Measurements from ENCODE around the gene MAP1LC3B. TPM values are rescaled to one million over a fixed set of nuclear protein-coding genes. Genes with fewer than 3 reads are reported as not detected.

The MAP1LC3B gene
- 41.1 and 41.2 TPM in 2 replicates for total RNA-seq
- polyA plus RNA-seq (2012), result 155 TPM

DNA sequence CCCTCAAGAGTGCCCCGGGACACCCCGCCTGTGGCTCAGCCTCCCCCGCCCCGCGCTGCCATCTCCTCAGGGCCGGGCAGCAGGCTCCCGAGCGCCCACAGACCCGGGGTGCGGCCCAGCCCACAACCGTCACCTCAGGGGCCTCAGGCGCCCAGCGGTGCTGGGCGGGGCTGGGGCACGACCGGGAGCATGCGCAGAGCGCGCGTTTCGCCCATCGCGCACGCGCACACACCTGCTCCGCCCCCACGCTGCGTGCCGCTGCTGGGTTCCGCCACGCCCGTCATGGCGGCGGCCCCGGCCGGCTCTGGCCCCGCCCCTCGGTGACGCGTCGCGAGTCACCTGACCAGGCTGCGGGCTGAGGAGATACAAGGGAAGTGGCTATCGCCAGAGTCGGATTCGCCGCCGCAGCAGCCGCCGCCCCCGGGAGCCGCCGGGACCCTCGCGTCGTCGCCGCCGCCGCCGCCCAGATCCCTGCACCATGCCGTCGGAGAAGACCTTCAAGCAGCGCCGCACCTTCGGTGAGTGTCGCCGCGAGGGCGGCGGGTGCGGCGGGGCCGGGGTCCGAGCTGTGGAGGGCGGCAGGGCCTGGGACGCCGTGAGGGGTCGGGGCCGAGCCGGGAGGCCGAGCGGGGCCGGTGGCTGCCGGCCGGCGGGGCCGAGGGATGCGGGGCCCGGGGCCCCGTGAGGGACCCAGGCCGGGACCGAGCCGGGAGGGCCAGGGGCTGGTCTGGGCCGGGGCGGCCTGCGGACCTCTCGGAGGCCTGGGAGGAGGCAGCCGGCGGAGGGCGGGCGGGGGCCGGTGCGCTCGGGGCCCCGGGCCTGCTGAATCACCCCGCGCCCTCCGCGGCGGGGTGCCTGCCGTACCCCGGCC is at the start of gene MAP1LC3B:
TSS of gene MAP1LC3B (plus strand) at position 387 of the 871 bp plus-strand sequence. CDS start at position 479, 92 bp downstream.
- peak; percentile 95 for DNase-seq (ENCODE audit: low read depth)

DNA sequence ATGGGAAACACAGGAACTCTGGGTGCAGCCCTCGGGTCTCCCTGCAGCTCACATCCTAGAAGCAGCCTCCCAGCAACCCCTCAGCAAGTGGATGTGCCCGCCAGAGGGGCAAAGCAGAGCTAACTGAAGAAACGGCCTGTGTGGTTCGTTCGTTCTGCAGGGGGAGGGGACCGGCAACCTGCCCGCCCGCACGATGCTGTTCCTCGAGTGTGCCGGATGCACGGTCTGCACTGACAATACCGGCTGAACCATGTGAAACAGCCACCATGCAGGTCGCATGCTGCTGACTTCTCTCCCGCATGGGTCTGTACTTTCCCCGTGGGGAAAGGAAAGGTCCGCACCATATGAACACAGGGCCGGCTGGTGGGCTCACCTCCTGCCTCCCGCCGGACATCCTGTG is 49.6 kb upstream of the MAP1LC3B start:
- DNase-seq (ENCODE audit: low read depth), result no peak

DNA sequence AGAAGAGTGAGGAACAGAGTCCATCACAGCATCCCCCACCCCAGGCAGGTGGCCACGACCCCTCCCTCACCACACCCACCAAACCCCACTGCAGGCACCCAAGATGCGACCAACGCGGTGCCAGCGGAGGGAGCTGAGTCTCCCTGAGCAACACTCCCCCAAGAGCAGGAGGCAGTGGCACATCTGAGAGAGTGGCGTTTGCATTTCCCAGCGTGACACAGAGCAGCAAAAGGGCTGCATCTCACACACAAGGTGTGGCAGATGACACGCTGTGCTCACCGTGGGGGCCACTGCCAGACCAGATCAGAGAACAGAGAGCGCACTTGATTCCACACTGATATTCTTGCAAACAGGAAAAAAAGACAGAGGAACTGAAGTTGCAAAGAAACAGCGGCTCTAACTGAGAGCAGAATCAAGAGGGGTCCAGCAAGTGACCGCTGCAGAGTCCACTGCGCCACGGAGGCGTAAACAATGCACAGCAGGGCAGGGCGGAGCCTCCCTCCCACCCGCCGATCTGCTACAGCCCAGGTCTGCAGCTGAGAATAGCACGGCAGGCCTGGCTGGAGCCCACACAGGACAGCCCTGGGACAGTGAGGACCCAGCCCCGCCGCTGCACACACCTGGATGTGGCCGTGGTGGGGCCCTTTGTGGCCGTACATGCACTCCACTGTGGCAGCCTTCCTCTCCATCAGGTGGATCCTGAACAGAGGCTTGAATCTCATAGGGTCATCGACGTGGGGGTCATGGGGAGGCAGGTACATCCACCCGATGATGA is 49.0 kb upstream of the MAP1LC3B start:
- DNase-seq (ENCODE audit: low read depth), result no peak

DNA sequence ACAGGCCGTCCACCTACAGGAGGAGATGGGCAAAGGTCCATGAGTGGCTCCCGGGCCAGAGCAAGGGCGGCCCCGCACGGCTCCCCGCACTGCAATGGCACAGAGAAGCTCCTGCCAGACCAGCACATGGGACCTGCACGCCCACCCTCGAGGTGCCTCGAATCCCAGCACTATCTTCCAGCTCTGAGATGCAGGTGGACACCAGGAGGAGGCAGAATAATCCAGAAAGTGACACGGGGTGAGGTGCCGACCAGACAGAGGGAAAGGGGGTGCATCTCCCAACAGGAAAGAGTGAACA is 48.4 kb upstream of the MAP1LC3B start:
- no peak for DNase-seq (ENCODE audit: low read depth)

DNA sequence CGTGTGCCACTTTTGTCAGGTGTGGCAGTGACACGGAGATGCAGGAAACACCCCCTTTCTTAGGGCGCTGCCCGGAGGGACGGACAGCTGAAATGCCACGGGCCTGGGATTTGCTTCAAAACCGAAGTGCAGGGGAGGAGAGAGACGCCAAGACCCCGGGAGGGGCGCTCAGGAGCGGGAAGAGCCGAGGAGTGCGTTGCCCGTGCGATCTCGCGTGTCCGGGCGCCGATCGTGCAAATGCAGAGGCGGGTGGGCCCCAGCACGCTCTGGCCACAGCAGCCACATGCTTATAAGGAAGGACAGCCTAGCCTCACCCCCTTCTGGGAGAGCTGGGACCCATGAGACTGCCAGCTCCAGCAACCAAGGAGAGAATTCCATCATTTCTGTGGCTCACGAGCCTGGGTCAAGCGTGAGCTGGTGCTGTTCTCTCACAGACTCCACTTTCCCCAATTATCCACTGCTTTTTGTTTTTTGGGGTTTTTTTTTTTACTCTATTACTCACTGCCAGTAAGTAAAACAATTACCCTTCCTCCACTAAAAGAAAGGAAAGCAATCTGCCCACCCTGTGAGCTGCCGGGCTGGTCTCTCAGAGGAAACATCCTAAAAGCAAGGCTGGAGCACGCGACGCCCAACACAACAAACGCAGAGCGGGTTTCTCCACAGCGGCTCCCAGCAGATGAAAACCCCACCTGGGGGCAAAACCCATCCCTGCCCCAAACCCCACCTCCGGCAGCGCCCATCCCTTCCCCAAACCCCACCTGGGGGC is 47.8 kb upstream of the MAP1LC3B start:
- no peak for DNase-seq (ENCODE audit: low read depth)

DNA sequence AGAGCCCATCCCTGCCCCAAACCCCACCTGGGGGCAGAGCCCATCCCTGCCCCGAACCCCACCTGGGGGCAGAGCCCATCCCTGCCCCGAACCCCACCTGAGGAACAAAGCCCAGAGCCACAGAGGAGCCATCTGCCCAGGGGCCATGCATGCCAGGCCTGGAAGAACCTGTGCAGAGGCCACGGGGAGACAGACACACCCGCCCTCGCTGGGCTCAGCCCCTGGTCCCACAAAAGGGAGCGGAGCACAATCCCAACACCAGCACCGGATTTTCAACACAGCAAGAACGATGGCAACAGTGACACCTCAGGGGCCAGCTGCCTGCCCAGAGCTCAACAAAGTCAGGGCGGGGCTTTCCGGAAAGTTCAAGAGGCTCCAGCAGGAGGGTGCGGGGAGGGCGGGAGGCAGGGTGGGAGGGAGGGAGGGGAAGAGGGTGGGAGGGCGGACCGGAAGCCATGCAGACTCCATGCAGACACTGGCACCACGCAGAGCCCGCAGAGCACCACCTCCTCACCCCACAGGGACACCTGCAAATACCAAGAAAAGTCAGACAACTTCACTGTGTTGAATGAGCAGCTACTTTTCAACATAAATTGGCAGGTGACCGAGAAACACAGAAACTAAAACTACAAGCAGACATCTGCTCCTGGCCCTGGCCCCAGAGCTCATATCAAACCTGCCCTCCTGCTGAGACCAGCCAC is 47.1 kb upstream of the MAP1LC3B start:
- DNase-seq (ENCODE audit: low read depth), result no peak

DNA sequence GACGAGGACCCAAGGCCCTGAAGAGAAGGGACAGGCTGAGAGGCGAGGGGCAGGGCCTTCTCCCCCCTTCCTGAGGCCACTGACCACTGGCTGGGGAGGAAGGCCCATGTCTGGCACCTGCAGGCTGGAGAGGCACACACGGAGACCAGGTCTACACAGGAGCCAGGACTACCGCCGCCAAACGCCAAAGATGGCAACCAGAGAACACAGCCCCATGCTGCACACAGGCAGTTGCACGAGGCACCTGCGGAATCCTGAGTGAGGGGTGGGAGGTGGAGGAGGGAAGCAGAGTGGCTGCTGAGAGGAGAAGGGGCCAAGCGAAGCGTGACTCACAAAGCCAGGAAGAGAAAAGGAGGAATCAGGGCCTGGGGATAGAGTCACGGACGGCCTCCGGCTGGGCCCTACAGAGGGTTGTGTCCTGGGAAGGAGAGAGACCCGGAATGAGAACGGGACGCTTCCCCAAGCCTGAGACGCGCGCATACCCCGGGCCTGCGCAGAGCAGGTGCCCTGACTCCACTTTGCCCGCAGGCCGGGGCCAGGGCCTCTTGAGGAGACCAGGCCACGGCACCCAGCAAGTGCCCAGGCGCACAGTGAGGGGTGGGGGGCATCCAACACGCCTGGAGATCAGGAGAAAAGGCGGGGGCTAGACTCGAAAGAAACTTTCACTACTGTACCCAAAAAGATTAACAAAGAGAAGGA is 46.3 kb upstream of the MAP1LC3B start:
- DNase-seq (ENCODE audit: low read depth), result no peak

DNA sequence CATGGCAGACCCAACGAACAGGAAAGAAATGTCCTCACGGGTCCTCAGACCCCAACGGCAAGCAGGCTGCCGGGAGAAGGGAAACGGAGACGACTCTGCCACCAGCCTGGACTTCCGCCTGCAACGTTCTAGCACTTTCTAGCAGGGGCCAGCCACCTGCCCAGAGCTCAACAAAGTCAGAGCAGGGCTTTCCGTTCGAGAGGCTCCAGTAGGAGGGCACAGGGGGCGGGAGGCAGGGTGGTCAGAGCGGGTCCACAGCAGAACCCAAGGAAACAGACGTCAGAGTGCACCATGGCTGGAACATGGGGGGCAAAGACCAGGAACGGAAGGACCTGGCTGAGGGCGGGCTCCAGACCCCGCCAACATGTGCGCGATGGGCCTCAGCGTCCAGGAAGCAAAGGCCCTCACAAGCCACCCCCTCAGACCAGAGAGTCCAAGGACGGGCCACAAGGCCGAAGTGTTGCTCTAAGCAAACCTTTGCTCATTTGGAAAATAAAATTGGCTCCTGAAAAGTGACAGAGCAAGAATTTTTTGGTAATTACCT is 45.5 kb upstream of the MAP1LC3B start:
- DNase-seq (ENCODE audit: low read depth), result no peak

DNA sequence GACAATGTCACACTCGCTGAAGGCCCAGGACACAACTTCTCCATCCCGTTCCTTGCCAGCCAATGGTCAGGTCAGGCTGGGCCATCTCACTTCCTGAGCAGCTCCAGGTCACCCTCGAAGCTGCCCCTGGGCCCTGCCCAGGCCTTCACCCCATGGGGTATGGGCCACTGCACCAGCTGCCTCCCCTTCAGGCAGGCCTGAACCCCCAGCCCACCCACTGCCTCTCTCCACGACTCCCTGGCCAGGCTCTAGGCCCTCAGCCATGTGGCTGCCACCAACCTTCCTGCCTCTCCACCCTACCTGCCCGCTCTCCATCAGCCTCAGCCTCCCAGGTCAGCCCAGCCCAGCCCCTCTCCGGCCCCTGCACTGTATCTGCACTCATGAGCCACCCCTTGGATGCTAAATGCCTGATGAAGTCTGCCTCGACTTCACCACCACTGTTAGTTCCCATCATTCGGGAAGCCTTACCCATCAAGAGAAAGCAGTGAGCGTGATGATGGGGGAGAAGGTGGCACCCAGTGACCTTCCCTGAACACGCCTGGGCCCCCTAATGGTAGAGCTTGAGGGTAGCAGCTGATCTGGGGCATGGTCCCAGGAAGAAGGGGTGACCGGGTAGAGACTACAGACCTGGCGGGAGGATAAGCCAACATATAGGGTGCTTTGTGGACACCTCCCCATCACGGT is 44.1 kb upstream of the MAP1LC3B start:
- DNase-seq (ENCODE audit: low read depth), result no peak

DNA sequence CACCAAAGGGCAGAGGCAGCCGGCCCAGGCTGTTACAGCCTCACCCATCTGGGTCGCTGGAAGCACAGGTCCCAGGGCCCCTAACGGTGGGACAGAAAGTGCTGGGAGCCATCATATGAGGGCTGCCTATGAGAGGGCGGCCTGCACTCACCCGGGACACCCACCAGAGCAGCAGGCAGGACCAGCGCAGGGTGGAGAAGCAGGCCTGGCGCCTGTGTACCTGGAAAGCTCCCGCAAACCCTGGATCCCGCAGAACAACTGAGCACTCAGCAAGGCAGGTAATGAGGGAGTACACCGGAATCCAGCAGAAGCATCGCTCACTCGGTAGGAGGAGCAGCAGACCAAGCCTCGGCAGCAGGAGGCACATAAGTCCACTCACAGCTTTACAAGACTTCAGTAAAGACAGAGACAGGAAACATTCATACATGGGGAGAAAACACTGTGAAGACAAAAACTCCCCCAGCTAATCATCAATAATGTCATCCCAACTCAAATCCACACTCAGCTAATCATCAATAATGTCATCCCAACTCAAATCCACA is 43.4 kb upstream of the MAP1LC3B start:
- no peak for DNase-seq (ENCODE audit: low read depth)

DNA sequence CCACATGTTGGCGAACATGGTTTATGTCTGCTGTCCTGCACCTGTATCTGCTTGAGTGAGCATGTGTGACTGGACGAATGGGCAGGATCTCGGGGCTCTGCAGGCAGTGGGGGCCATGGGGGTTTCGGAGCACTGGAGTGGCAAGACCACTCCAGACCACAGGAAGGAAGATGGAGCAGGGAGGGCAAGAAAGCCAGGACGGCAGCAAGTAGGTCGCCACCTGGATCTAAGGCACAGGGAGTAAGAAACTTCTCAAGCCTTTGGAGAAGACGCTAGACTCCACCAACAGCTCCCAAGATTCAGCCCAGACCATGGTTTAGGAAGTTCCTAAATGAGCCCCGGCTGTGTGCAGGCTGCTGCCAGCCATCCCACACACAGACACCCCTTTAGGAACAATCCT is 42.1 kb upstream of the MAP1LC3B start:
- DNase-seq (ENCODE audit: low read depth), result no peak

DNA sequence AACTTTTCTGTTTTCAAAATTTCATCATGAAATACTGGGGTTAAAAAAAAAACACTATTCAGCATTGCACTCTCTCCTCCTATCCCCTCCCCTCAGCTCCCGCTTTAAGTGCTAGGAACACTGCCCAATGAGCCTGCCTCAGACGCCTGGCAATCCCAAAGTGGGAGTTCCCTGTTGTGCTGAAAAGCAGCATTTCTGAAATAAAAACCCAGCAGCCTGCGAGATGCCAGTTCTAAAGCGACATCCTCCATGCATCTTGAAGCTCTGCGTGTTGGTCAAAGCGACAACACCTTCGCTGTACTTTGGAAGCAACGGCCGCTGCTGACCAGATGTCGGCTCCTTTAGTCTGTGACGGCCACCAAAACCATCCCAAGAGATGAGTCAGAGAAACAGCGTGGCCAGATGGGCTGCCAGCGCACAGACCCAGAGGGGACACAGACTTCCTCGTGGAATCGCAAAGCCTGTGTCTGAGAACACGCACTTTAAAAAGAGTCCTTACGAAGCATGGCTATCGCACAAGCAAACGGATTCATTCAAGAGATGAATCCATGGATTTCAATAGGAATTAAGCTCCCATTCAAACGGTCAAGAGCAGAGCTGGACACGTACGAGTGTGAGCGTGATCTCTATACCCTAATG is 41.3 kb upstream of the MAP1LC3B start:
- peak; percentile 38 for DNase-seq (ENCODE audit: low read depth)

DNA sequence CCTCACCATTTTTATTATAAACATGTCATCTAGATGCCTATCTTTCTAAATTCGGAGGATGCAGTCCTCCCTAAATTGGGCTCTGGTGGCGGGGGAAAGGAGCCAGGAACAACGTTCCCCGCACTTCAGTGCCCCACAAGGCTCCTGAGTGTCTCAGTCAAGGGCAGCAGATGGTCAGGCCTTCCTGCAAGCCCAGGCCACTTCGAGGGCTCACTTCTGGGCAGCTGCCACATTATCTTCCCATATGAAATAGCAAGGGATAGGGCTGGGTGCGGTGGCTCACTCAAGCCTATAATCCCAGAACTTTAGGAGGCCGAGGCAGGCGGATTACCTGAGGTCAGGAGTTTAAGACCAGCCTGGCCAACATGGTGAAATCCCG is 40.8 kb upstream of the MAP1LC3B start:
- peak; percentile 43 for DNase-seq (ENCODE audit: low read depth)

DNA sequence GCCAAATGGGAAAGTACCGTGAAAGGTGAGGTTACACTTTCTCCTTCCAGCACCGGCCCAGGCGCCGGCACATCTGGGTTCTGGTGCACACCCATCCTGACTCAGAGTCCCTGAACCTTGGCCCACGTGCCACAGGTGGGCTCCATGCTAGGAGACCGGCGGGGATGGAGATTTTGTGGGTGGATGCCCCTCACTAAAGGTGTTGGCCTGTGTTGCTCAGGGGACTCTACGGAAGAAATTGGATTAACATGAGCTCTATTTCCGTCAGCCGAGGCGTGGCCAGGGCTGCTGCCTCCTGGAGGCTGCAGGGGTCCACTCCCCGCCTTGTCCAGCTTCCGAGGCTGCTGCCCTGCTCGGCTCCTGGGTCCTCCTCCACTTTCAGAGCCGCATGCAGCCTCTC is 39.3 kb upstream of the MAP1LC3B start:
- DNase-seq (ENCODE audit: low read depth), result no peak

DNA sequence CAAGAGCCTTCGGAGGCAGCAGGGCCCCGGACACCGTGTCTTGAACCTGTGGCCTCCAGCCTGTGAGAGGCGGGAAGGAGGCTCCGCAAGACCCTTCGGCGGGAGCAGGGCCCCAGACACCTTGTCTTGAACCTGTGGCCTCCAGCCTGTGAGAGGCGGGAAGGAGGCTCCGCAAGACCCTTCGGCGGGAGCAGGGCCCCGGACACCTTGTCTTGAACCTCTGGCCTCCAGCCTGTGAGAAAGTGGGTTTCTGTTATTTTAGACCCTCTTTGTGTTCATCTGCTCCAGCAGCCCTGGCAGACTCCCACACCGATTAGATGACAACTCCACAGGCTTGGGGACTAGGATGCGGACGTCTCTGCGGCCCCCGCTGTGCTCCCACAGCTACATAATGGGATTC is 38.5 kb upstream of the MAP1LC3B start:
- no peak for DNase-seq (ENCODE audit: low read depth)

DNA sequence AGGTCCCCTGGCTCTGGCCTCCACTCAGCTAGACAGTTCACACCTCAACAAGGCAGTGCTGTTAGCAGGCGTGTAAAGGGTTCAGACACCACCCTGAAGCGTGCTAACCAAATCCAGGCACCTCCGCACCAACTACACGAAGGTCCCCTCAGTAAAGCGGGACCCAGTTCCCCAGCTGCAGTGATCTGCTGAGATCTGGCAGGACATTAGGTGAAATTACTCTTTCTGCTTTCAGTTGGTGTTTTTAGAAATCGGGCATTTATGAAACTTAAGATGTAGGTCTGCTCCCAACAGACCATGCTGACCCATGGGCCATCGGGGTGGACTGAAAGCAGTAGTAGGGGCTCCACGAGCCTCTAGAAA is 35.7 kb upstream of the MAP1LC3B start:
- no peak for DNase-seq (ENCODE audit: low read depth)

DNA sequence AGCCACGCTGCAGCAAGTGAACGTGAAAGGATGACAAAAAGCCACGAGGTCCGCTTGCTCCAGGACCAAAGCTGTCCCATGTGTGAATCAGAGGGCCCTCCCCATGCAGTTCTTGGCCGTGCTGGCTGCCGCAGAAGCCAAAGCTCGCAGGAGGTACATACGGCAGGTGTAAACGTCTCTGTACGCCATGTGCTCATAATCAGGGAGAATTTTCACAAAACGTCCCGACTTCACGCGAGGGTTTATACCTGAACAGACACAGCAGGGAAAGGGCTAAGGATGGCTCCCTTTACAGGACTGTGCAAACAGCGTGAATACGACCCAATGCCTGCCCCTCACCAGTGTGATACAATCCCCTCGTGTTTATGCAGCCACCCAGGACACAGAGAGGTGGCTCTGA is 33.9 kb upstream of the MAP1LC3B start:
- no peak for DNase-seq (ENCODE audit: low read depth)

DNA sequence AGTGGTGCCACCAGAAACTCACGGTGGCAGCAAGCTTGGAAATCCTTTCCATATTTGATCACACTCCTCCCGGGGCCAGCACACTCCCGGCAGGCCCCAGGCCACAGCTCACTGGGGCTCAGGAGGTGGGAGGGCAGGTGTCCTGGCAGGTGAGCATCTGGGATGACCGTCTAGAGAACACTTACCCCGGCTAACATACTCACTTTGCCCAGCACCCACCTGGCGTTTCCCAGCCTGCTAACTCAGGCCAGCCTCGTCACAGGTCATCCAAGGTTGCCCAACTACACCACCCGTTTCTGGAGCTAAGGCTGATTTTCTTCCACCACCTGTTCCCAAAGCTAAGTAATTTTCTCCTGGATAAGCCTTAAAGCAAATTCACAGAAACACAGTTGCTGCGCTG is 33.4 kb upstream of the MAP1LC3B start:
- DNase-seq (ENCODE audit: low read depth), result no peak

DNA sequence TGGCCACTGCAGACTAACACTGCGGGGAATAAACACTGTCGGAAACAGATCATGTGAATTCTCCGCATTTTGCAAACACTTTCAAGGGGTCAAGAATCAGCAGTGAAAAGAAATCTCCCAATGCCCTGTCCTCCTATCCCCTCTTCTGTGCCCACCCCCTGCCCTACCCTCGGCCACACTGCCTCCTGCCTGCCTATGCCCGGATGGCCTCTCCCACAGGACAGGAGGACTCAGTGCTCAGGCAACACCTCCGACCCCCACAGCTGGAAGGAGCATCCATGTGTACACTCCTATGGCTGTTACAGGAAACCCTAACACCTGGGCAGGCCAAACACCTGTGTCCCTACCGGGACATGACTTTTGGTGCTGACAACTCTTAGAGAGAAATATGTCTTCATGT is 33.0 kb upstream of the MAP1LC3B start:
- DNase-seq (ENCODE audit: low read depth), result no peak

Measured in myocyte (in vitro differentiated cells).